BLaER1 treated with 17β-estradiol and CSF1 and Interleukin-3, amounts not matched to agents 10 nM and 100 nM (cell line): ENCODE measurements around the gene TMEM243.

Experiments used
- H3K27ac ChIP-seq, 11 experiments: shearing (Covaris generic); formaldehyde crosslinking; 2 replicates each; pipeline ENCODE4 v1.8.1; 2022
- H3K27me3 ChIP-seq, 11 experiments: shearing (Covaris generic); formaldehyde crosslinking; 2 replicates each; pipeline ENCODE4 v1.8.1; 2022
- H3K36me3 ChIP-seq, 11 experiments: shearing (Covaris generic); formaldehyde crosslinking; 2 replicates each; pipeline ENCODE4 v1.8.1; 2022
- H3K4me1 ChIP-seq, 10 experiments: shearing (Covaris generic); formaldehyde crosslinking; 2 replicates each; pipeline ENCODE4 v1.8.1; 2022
- H3K4me2 ChIP-seq, 11 experiments: shearing (Covaris generic); formaldehyde crosslinking; 2 replicates each; pipeline ENCODE4 v1.8.1; 2022
- H3K4me3 ChIP-seq, 10 experiments: shearing (Covaris generic); formaldehyde crosslinking; 2 replicates each; pipeline ENCODE4 v1.8.1; 2022
- H3K9ac ChIP-seq, 11 experiments: shearing (Covaris generic); formaldehyde crosslinking; 2 replicates each; pipeline ENCODE4 v1.8.1; 2022
- H3K9me3 ChIP-seq, 11 experiments: shearing (Covaris generic); formaldehyde crosslinking; replicated peaks in 1 of 11; 2 replicates each; pipeline ENCODE4 v1.8.1; 2022
- H4K20me1 ChIP-seq, 11 experiments: shearing (Covaris generic); formaldehyde crosslinking; 2 replicates each; pipeline ENCODE4 v1.8.1; 2022
- Cebpa-rat ChIP-seq, 11 experiments: shearing (Covaris generic); IDR thresholded peaks; 2 replicates each; pipeline ENCODE4 v1.8.1; 2022

TMEM243 gene

DNA sequence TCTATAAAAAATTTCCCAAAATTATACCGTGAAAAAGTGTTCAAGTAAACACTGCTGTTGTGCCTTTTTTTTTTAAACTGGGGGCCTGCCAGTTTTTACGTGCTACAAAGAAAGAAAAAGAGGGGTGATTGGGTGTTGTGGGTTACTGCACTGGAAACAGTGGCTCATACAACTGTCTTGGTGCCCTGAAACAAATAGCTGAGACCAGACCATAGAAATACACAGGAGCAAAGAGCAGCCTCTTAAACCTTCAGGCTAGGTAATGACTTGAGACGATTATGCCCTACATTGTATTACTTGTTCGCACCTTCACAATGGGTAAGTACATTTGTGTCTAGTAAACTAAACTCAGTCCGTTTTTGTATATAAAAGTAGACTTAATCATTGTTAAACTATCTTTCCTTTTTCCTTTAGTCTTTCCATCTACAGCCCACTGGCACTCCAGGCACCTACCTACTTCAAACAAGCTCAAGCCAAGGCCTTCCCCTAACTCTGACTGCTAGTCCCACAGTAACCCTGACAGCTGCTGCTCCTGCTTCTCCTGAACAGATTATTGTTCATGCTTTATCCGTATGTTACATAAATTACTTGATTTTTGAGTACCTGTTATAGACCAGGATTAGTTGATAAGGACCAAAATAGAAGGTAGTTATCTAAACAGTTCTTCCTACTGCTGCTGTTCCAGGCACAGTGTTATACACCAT is 26.6 kb downstream of the TMEM243 start:
- Histone ChIP-seq H3K27me3 (no peaks in the 10 kb centered on the region), H3K36me3 (peaks cover 98 to 100% (median 100%) of the 10 kb centered on the region in 11 experiments), H4K20me1 (peaks cover 10 to 90% (median 38%) of the 10 kb centered on the region in 11 experiments; a peak in 19 of 22 replicates), H3K27ac (no peak overlapping the region), H3K4me1 (no peaks in the 10 kb centered on the region), H3K9me3 (no peaks in the 10 kb centered on the region), H3K4me2 (no peak overlapping the region), H3K9ac (no peak overlapping the region), H3K4me3 (no peak overlapping the region)
- no peak for TF ChIP-seq Cebpa-rat (IDR thresholded peaks at IDR 0.05)

DNA sequence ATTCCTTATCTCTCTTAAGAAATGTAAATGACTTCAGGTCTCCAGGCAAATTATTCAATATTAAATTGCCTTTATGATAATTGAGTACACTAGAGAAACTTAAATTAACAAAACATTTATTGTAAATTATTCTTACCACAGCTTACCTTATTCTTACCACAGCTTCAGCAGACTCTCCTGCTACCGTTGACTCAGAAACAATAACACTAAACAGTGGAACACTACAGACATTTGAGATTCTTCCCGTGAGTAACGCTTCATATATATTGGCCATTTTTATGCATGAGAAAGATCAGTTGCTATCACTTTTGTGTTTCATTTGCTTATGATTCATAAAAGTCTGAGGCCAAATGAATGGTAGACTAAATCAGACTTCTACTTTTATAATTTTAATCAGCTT is 28.7 kb downstream of the TMEM243 start:
- no peak overlapping the region for H3K27ac ChIP-seq
- H3K27me3 ChIP-seq = no peaks in the 10 kb centered on the region
- no peak overlapping the region for H3K4me2 ChIP-seq
- no peak overlapping the region for H3K4me3 ChIP-seq
- H4K20me1 ChIP-seq = peaks cover 10 to 76% (median 35%) of the 10 kb centered on the region in 11 experiments; a peak in 18 of 22 replicates
- TF ChIP-seq Cebpa-rat (IDR thresholded peaks at IDR 0.05) = no peak
- H3K9me3 ChIP-seq = no peaks in the 10 kb centered on the region
- H3K36me3 ChIP-seq = peaks cover 97 to 100% (median 100%) of the 10 kb centered on the region in 11 experiments
- no peaks in the 10 kb centered on the region for H3K4me1 ChIP-seq
- H3K9ac ChIP-seq = no peak overlapping the region

GRCh38 chr7:87188930-87189329 is 30.6 kb downstream of the TMEM243 start:
- no peak for TF ChIP-seq Cebpa-rat (IDR thresholded peaks at IDR 0.05)
- Histone ChIP-seq H3K36me3 (peaks cover 97 to 100% (median 100%) of the 10 kb centered on the region in 11 experiments), H3K4me2 (no peak overlapping the region), H3K4me1 (no peaks in the 10 kb centered on the region), H3K4me3 (no peak overlapping the region), H3K27me3 (no peaks in the 10 kb centered on the region), H3K27ac (no peak overlapping the region), H3K9ac (no peak overlapping the region), H4K20me1 (peaks cover 5 to 64% (median 28%) of the 10 kb centered on the region in 11 experiments; a peak in 16 of 22 replicates), H3K9me3 (no peaks in the 10 kb centered on the region)

DNA sequence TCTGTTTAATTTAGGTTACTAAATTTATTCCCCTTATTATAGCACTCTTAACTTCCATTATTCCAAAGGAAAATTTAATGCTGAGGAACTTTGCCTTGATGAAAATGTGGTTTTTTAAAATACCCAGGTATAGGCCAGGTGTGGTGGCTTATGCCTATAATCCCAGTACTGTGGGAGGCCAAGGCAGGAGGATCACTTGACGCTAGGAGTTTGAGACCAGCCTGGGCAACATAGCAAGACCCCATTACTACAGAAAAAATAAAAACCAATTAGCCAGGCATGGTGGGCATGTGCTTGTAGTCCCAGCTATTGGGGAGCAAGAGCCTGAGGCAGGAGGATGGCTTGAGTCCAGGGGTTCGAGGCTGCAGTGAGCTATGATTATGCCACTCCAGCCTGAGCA is 32.4 kb downstream of the TMEM243 start:
- H3K9me3 ChIP-seq = no peaks in the 10 kb centered on the region
- TF ChIP-seq Cebpa-rat (IDR thresholded peaks at IDR 0.05) = no peak
- no peak overlapping the region for H3K9ac ChIP-seq
- H3K4me3 ChIP-seq = no peak overlapping the region
- H3K4me1 ChIP-seq = no peaks in the 10 kb centered on the region
- peaks cover 97 to 100% (median 100%) of the 10 kb centered on the region in 11 experiments for H3K36me3 ChIP-seq
- no peak overlapping the region for H3K4me2 ChIP-seq
- H3K27me3 ChIP-seq = no peaks in the 10 kb centered on the region
- peaks cover 0 to 46% (median 16%) of the 10 kb centered on the region in 11 experiments; a peak in 14 of 22 replicates for H4K20me1 ChIP-seq
- H3K27ac ChIP-seq = no peak overlapping the region

DNA sequence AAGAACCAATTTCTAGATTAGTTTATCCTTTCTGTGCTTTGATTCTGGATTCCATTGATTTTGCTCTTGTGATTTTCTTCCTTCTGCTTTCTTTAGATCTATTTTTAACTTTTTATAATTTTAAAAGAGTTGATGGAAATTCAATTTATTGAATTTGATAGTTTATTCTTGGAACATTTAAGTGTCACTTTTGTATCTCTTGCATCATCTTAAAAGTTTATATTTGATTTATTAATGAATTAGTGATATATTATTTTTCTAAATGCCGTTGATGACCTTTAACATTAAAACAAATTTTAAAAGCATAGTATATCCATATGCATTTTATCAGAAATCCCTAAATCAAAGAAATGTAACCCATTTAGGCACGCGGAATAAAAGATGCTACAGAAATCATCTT is 40.4 kb downstream of the TMEM243 start:
- H3K27me3 ChIP-seq = no peaks in the 10 kb centered on the region
- no peaks in the 10 kb centered on the region for H3K4me1 ChIP-seq
- H3K9ac ChIP-seq = no peak overlapping the region
- H4K20me1 ChIP-seq = peaks cover 0 to 28% (median 17%) of the 10 kb centered on the region in 11 experiments; a peak in 13 of 22 replicates
- H3K36me3 ChIP-seq = peaks cover 85 to 100% (median 96%) of the 10 kb centered on the region in 11 experiments
- no peaks in the 10 kb centered on the region for H3K9me3 ChIP-seq
- H3K4me3 ChIP-seq = no peak overlapping the region
- H3K4me2 ChIP-seq = no peak overlapping the region
- TF ChIP-seq Cebpa-rat (IDR thresholded peaks at IDR 0.05) = no peak
- H3K27ac ChIP-seq = no peak overlapping the region

- no peak for TF ChIP-seq Cebpa-rat (IDR thresholded peaks at IDR 0.05)
- Histone ChIP-seq H4K20me1 (peaks cover 0 to 28% (median 17%) of the 10 kb centered on the region in 11 experiments; a peak in 13 of 22 replicates), H3K9ac (no peak overlapping the region), H3K4me3 (no peak overlapping the region), H3K4me1 (no peaks in the 10 kb centered on the region), H3K27me3 (no peaks in the 10 kb centered on the region), H3K27ac (no peak overlapping the region), H3K9me3 (no peaks in the 10 kb centered on the region), H3K36me3 (peaks cover 83 to 100% (median 96%) of the 10 kb centered on the region in 11 experiments), H3K4me2 (no peak overlapping the region)
These were observed 41.2 kb downstream of the TMEM243 start for GRCh38 chr7:87178320-87178719.

- peaks cover 92 to 100% (median 97%) of the 10 kb centered on the region in 11 experiments for H3K36me3 ChIP-seq
These were observed 46.1 kb downstream of the TMEM243 start for GRCh38 chr7:87173471-87173870.

DNA sequence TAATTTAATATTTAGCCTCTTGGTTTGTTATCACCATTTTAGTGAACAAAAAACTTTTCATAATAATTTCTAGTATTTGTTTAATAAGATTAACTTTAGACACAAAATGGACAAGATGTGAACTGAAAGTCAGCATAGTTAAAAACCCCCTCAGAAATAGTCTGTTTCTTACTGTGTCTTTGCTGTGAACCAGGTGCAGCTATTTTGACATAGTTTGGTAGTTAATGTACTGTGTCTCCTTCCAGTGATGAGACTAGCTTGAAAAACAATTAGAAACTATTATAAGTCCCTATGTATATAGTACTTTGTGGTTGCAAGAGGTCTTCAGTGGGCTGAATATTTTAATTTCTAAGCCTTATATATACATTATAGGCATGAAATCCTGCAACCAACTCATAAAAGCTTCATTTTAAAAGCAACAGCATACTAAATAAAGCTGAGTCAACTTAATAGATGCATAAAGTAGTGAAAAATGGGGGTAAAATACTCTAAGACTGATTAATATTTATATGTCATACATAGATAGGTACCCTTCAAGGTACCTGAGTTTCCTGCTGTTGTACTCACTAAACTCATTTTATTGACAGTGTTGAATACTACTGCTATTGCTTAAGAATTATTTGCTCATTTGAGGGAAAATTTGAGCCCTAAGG is 48.1 kb downstream of the TMEM243 start:
- TF ChIP-seq Cebpa-rat (IDR thresholded peaks at IDR 0.05) = no peak
- Histone ChIP-seq H3K9me3 (no peaks in the 10 kb centered on the region), H3K4me2 (no peak overlapping the region), H3K4me3 (no peak overlapping the region), H3K9ac (no peak overlapping the region), H3K27ac (no peak overlapping the region), H3K36me3 (peaks cover 96 to 100% (median 99%) of the 10 kb centered on the region in 11 experiments), H4K20me1 (peaks cover 0 to 27% (median 7%) of the 10 kb centered on the region in 11 experiments; a peak in 15 of 22 replicates), H3K27me3 (no peaks in the 10 kb centered on the region), H3K4me1 (no peaks in the 10 kb centered on the region)

More at GRCh38 chr7:87173471-87173870, 46.1 kb downstream of the TMEM243 start:
- Histone ChIP-seq H3K4me1 (no peaks in the 10 kb centered on the region), H3K4me2 (no peak overlapping the region), H3K9ac (no peak overlapping the region), H3K4me3 (no peak overlapping the region), H4K20me1 (peaks cover 0 to 37% (median 18%) of the 10 kb centered on the region in 11 experiments; a peak in 18 of 22 replicates), H3K27me3 (no peaks in the 10 kb centered on the region), H3K27ac (no peak overlapping the region), H3K9me3 (no peaks in the 10 kb centered on the region)
- TF ChIP-seq Cebpa-rat (IDR thresholded peaks at IDR 0.05) = no peak

DNA sequence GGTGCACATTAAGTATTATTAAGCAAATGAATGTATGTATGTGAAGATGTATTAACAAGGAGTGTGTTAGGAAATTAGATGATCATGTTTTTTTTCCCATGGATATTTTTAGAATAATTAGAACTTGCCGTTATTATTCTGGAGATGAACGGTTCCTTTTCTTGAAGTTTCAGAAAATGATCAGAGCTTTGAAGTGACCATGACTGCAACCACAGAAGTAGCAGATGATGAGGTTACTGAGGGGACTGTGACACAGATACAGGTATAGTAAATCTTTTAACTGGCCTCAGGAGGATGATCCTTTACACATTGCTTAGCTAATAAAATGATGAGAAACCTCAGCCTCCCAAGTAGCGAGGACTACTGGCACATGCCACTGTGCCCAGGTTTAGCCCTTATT is 48.7 kb downstream of the TMEM243 start:
- TF ChIP-seq Cebpa-rat (IDR thresholded peaks at IDR 0.05) = no peak
- H3K36me3 ChIP-seq = peaks cover 96 to 100% (median 99%) of the 10 kb centered on the region in 11 experiments
- no peak overlapping the region for H3K4me3 ChIP-seq
- H3K27ac ChIP-seq = no peak overlapping the region
- H4K20me1 ChIP-seq = peaks cover 0 to 28% (median 7%) of the 10 kb centered on the region in 11 experiments; a peak in 13 of 22 replicates
- no peak overlapping the region for H3K9ac ChIP-seq
- H3K9me3 ChIP-seq = no peaks in the 10 kb centered on the region
- H3K4me1 ChIP-seq = no peaks in the 10 kb centered on the region
- H3K4me2 ChIP-seq = no peak overlapping the region
- no peaks in the 10 kb centered on the region for H3K27me3 ChIP-seq
